Right hindlimb (tissue), 1 donor: ENCODE results near the gene PACRG.

Experiments used
- DNase-seq: peaks from one replicate; pipeline ENCODE4 v3.0.0-alpha.2; 2018

Gene PACRG

GRCh38 chr6:163259689-163260088, 531.9 kb downstream of the PACRG start:
- no peak for DNase-seq

GRCh38 chr6:163260111-163260895, 532.5 kb downstream of the PACRG start:
- peak; percentile 66 for DNase-seq

- DNase-seq: no peak
These were observed 533.1 kb downstream of the PACRG start for GRCh38 chr6:163260911-163261310.

GRCh38 chr6:163261361-163261760, 533.6 kb downstream of the PACRG start:
- no peak for DNase-seq

- DNase-seq: no peak
These were observed 534.3 kb downstream of the PACRG start for GRCh38 chr6:163262080-163262479.

GRCh38 chr6:163263196-163263595, 535.4 kb downstream of the PACRG start:
- DNase-seq: no peak

GRCh38 chr6:163263998-163264661, 536.4 kb downstream of the PACRG start:
- DNase-seq: no peak

- DNase-seq: no peak
These were observed 536.9 kb downstream of the PACRG start for GRCh38 chr6:163264662-163265035.

GRCh38 chr6:163281634-163282033, 553.9 kb downstream of the PACRG start:
- no peak for DNase-seq

GRCh38 chr6:163282672-163283071, 554.9 kb downstream of the PACRG start:
- DNase-seq: no peak

GRCh38 chr6:163284151-163284550, 556.4 kb downstream of the PACRG start:
- no peak for DNase-seq

GRCh38 chr6:163285691-163286090, 557.9 kb downstream of the PACRG start:
- no peak for DNase-seq

GRCh38 chr6:163287626-163288025, 559.9 kb downstream of the PACRG start:
- no peak for DNase-seq

- DNase-seq: no peak
These were observed 560.3 kb downstream of the PACRG start for GRCh38 chr6:163288066-163288465.

- DNase-seq: no peak
These were observed 561.1 kb downstream of the PACRG start for GRCh38 chr6:163288915-163289314.

- DNase-seq: no peak
These were observed 561.7 kb downstream of the PACRG start for GRCh38 chr6:163289447-163289846.

GRCh38 chr6:163290545-163291274, 562.9 kb downstream of the PACRG start:
- no peak for DNase-seq

GRCh38 chr6:163291622-163292021, 563.8 kb downstream of the PACRG start:
- no peak for DNase-seq

GRCh38 chr6:163293286-163293685, 565.5 kb downstream of the PACRG start:
- DNase-seq: no peak

- DNase-seq: no peak
These were observed 567.0 kb downstream of the PACRG start for GRCh38 chr6:163294734-163295133.

- no peak for DNase-seq
These were observed 569.2 kb downstream of the PACRG start for GRCh38 chr6:163296835-163297519.

- DNase-seq: no peak
These were observed 570.5 kb downstream of the PACRG start for GRCh38 chr6:163298079-163298830.
